CD4-positive, alpha-beta T cell (primary cell): ENCODE measurements around the gene MRPL20. TPM values are rescaled to one million over a fixed set of nuclear protein-coding genes. Genes with fewer than 3 reads are reported as not detected.

Experiments used
- ATAC-seq: fragments of 200-7000 bp; cut with Tn5 transposase; one replicate; pipeline ENCODE4 v1.10.0; 2022; ENCODE audit warnings: mild to moderate bottlenecking; ENCODE audit not compliant: poor library complexity
- CTCF ChIA-PET: fragments of 350-600 bp; sonication (Branson Sonifier 250); formaldehyde crosslinking; loops from one replicate; lab custom pipeline; 2021; ENCODE audit warnings: antibody characterized with exemption, inconsistent platforms; lab: Charles Lee
- POLR2A ChIA-PET: fragments of 350-600 bp; sonication (Branson Sonifier 250); formaldehyde crosslinking; loops from one replicate; lab custom pipeline; 2021; ENCODE audit warnings: antibody characterized with exemption, inconsistent platforms; lab: Charles Lee
- DNase-seq, 14 experiments: peaks; one replicate each; pipeline ENCODE4 v3.0.0-alpha.2; 2013 to 2020; ENCODE audit warnings: mixed read lengths in 2 of 14
- H3K27ac ChIP-seq, 2 donors: one replicate each; pipeline versions ENCODE4 v1.5.1 to v1.7.0; 2013; ENCODE audit warnings: low read length in 2 of 2, low read depth in 1 of 2, mild to moderate bottlenecking in 1 of 2
- H3K27me3 ChIP-seq, 2 experiments: 1 replicate in 1 of 2; 2 replicates in 1 of 2; pipeline versions ENCODE4 v1.6.1 to v1.7.0; 2013; ENCODE audit warnings: low read length in 2 of 2, control low read depth in 1 of 2, mild to moderate bottlenecking in 1 of 2, moderate library complexity in 1 of 2; ENCODE audit not compliant: insufficient read depth in 2 of 2, control insufficient read depth in 1 of 2
- H3K36me3 ChIP-seq: one replicate; pipeline ENCODE4 v1.6.1; 2013; ENCODE audit warnings: low read length, control low read depth; ENCODE audit not compliant: insufficient read depth
- H3K4me1 ChIP-seq: one replicate; pipeline ENCODE4 v1.6.1; 2013; ENCODE audit warnings: low read length, control low read depth; ENCODE audit not compliant: insufficient read depth
- H3K4me3 ChIP-seq: one replicate; pipeline ENCODE4 v1.5.1; 2013; ENCODE audit warnings: mild to moderate bottlenecking, low read length, moderate library complexity
- H3K9me3 ChIP-seq, 2 experiments: 1 replicate in 1 of 2; 2 replicates in 1 of 2; pipeline versions ENCODE4 v1.6.1 to v1.7.0; 2013; ENCODE audit warnings: low read length in 2 of 2, mild to moderate bottlenecking in 2 of 2, control low read depth in 1 of 2, moderate library complexity in 1 of 2; ENCODE audit not compliant: control insufficient read depth in 1 of 2, insufficient read depth in 1 of 2
- H3K27ac Mint-ChIP-seq: one replicate; pipeline ENCODE4 v1.8.0; 2020; ENCODE audit warnings: mixed read lengths
- H3K27me3 Mint-ChIP-seq: one replicate; pipeline ENCODE4 v1.8.0; 2021; ENCODE audit warnings: mixed read lengths
- H3K36me3 Mint-ChIP-seq: one replicate; pipeline ENCODE4 v1.8.0; 2021; ENCODE audit warnings: low read depth, mixed read lengths
- H3K4me1 Mint-ChIP-seq: one replicate; pipeline ENCODE4 v1.8.0; 2021; ENCODE audit warnings: low read depth, mixed read lengths
- H3K4me3 Mint-ChIP-seq: one replicate; pipeline ENCODE4 v1.8.0; 2020; ENCODE audit warnings: mild to moderate bottlenecking, mixed read lengths
- H3K9me3 Mint-ChIP-seq: one replicate; pipeline ENCODE4 v1.8.0; 2020; ENCODE audit warnings: mixed read lengths
- intact Hi-C, 2 experiments: fragments of 100-400 bp; cut with DNase I in 1 of 2; cut with micrococcal nuclease in 1 of 2; formaldehyde crosslinking; loops; one replicate each; pipeline versions ENCODE4 v1.15.1 to v1.9.0; 2023 to 2025; cut with DNase I, micrococcal nuclease
- total RNA-seq, 174 experiments: library from RNA in 2 of 174; stranded (reverse) in 2 of 174; gene quantifications; one replicate each; pipeline ENCODE4 v1.2.3 and lab custom pipeline; 2021 to 2026
- TF ChIP-seq, protein P1 (sequence below): fragments of 200-600 bp; IDR thresholded peaks from one replicate; pipeline ENCODE4 v1.8.0; 2022; ENCODE audit warnings: antibody characterized with exemption, mild to moderate bottlenecking

The MRPL20 gene
- total RNA-seq, 2 experiments from 2014 or later, result 99.9 to 103 TPM

DNA sequence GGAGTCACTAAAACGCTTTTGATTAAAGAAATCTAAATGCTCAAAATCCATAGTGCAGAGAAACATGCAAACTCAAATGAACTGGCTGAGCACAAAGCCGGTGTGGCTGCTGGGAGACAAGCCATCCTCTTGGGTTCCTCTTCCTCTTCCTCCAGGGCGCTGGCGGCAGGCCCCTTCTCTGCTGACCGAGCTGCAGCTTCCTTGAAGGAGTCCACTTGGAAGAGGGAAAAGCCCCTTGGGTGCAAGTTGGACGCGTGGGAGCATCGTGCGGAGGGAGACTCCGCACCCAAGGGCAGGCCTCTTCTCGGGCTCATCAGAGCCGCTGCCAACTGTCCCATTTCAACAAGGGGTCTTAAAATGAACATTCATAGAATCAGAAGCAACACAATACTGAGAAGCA, 15.9 kb downstream of the MRPL20 start:
- no peaks in the 10 kb centered on the region for H3K9me3 Mint-ChIP-seq
- CTCF ChIA-PET, result interaction anchor here (2.5 kb wide), 1 partner anchor 8 kb away, joined by 5 read pairs; the partner anchor contains the start of gene CCNL2
- POLR2A ChIA-PET, result interaction anchor here (4.2 kb wide), 1 partner anchor 9 kb away, joined by 21 read pairs; the partner anchor contains the start of gene CCNL2
- Histone ChIP-seq H3K27ac (no peak overlapping the region), H3K4me3 (no peak overlapping the region), H3K27me3 (no peaks in the 10 kb centered on the region), H3K9me3 (no peaks in the 10 kb centered on the region), H3K4me1 (peaks cover 5% of the 10 kb centered on the region), H3K36me3 (peaks cover 99% of the 10 kb centered on the region)
- peaks cover 17% of the 10 kb centered on the region for H3K4me1 Mint-ChIP-seq
- peaks cover 94% of the 10 kb centered on the region for H3K36me3 Mint-ChIP-seq
- H3K27me3 Mint-ChIP-seq, result no peaks in the 10 kb centered on the region
- TF ChIP-seq, protein P1, sequence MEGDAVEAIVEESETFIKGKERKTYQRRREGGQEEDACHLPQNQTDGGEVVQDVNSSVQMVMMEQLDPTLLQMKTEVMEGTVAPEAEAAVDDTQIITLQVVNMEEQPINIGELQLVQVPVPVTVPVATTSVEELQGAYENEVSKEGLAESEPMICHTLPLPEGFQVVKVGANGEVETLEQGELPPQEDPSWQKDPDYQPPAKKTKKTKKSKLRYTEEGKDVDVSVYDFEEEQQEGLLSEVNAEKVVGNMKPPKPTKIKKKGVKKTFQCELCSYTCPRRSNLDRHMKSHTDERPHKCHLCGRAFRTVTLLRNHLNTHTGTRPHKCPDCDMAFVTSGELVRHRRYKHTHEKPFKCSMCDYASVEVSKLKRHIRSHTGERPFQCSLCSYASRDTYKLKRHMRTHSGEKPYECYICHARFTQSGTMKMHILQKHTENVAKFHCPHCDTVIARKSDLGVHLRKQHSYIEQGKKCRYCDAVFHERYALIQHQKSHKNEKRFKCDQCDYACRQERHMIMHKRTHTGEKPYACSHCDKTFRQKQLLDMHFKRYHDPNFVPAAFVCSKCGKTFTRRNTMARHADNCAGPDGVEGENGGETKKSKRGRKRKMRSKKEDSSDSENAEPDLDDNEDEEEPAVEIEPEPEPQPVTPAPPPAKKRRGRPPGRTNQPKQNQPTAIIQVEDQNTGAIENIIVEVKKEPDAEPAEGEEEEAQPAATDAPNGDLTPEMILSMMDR, result no peak
- H3K4me3 Mint-ChIP-seq, result no peak overlapping the region
- no peak overlapping the region for H3K27ac Mint-ChIP-seq
- ATAC-seq (no peak), DNase-seq (no peak)
- intact Hi-C loops, result no loop called here

DNA sequence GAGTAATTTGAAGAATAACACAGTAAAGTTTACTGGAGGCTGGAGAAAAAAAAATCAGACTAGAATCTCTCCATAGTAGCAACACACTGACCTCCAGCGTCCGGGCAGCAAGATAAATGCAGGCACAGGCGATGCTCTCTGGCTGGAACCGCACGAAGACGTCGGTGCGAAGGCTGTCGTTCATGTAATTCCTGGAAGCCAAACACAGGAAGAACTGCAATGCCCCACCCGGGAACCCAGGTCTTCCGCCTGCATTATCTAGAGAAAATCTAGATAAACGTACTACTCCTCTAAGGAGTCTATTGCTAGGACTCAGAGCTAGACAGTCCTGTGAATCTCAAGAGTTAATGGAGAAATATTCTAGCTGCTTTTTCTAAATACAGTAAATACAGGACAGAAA, 16.4 kb downstream of the MRPL20 start:
- Mint-ChIP-seq H3K27me3 (no peaks in the 10 kb centered on the region), H3K36me3 (peaks cover 97% of the 10 kb centered on the region), H3K27ac (no peak overlapping the region), H3K4me3 (no peak overlapping the region), H3K9me3 (no peaks in the 10 kb centered on the region), H3K4me1 (peaks cover 16% of the 10 kb centered on the region)
- no peak overlapping the region for H3K27ac ChIP-seq
- ChIA-PET POLR2A (interaction anchor here (4.2 kb wide), 1 partner anchor 9 kb away, joined by 21 read pairs; the partner anchor contains the start of gene CCNL2), CTCF (interaction anchor here (0.6 to 2.5 kb wide), 2 partner anchors 9 to 13 kb away, joined by 3 to 5 read pairs; partner anchors contain the start of gene CCNL2)
- intact Hi-C loops, result no loop called here
- no peaks in the 10 kb centered on the region for H3K9me3 ChIP-seq
- no peaks in the 10 kb centered on the region for H3K27me3 ChIP-seq
- no peak overlapping the region for H3K4me3 ChIP-seq
- H3K36me3 ChIP-seq, result peaks cover 99% of the 10 kb centered on the region
- TF ChIP-seq, protein P1, result no peak
- DNase-seq (no peak), ATAC-seq (no peak)
- H3K4me1 ChIP-seq, result peaks cover 5% of the 10 kb centered on the region

DNA sequence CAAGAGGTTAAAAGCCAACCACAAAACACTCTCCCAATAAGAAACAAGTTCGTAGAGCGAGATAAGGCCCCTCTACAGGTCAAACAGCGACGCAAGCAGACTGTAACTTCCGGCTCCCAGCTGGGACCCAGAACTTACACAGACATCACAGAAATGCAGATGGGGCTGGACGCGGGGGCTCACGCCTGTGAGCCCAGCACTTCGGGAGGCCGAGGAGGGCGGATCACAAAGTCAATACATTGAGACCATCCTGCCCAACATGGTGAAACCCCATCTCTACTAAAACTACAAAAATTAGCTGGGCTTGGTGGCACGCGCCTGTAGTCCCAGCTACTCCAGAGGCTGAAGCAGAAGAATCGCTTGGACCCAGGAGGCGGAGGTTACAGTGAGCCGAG, 19.0 kb downstream of the MRPL20 start:
- Histone ChIP-seq H3K9me3 (no peaks in the 10 kb centered on the region), H3K4me3 (no peak overlapping the region), H3K27ac (no peak overlapping the region), H3K27me3 (no peaks in the 10 kb centered on the region), H3K36me3 (peaks cover 74% of the 10 kb centered on the region), H3K4me1 (peaks cover 2% of the 10 kb centered on the region)
- ChIA-PET POLR2A (interaction anchor here (1.0 to 4.2 kb wide), 2 partner anchors 12 kb away, joined by 3 to 21 read pairs; partner anchors contain the start of gene CCNL2), CTCF (no interaction called here)
- Mint-ChIP-seq H3K36me3 (peaks cover 73% of the 10 kb centered on the region), H3K9me3 (no peaks in the 10 kb centered on the region), H3K27me3 (no peaks in the 10 kb centered on the region), H3K4me1 (peaks cover 7% of the 10 kb centered on the region), H3K4me3 (no peak overlapping the region), H3K27ac (no peak overlapping the region)
- no peak for DNase-seq
- intact Hi-C loops, result no loop called here
- TF ChIP-seq, protein P1, result no peak
- no peak for ATAC-seq
